ENCODE results near the gene SBK1.

GRCh38 chr16:28308794-28309584 is 16.7 kb downstream of the SBK1 start:
- TF ChIP-seq CTCF (IDR thresholded peaks at IDR 0.05) (no peak), POLR2A (IDR thresholded peaks at IDR 0.05) (no peak)
